KMS-11 (cell line): ENCODE data around the gene HIF1AN.

Experiments
- H2AFZ ChIP-seq: fragments of 200-600 bp; sonication (generic); 2 replicates; pipeline ENCODE4 v1.6.1; 2016; ENCODE audit warnings: antibody characterized with exemption, mixed run types, low read depth
- H3K27ac ChIP-seq: fragments of 200-600 bp; sonication (generic); 2 replicates; pipeline ENCODE4 v1.6.1; 2016; ENCODE audit warnings: mild to moderate bottlenecking, mixed run types
- H3K27me3 ChIP-seq: fragments of 200-600 bp; sonication (generic); 2 replicates; pipeline ENCODE4 v1.6.1; 2017; ENCODE audit warnings: mild to moderate bottlenecking, low read depth, mixed run types, moderate library complexity; ENCODE audit not compliant: insufficient read depth
- H3K36me3 ChIP-seq: fragments of 200-600 bp; sonication (generic); 2 replicates; pipeline ENCODE4 v1.6.1; 2017; ENCODE audit warnings: mild to moderate bottlenecking, mixed run types; ENCODE audit not compliant: insufficient read depth
- H3K4me1 ChIP-seq: fragments of 200-600 bp; sonication (generic); 2 replicates; pipeline ENCODE4 v1.6.1; 2016; ENCODE audit warnings: mild to moderate bottlenecking, low read depth, mixed run types; ENCODE audit not compliant: poor library complexity, severe bottlenecking
- H3K4me2 ChIP-seq: fragments of 200-600 bp; sonication (generic); 2 replicates; pipeline ENCODE4 v1.7.0; 2016; ENCODE audit warnings: mild to moderate bottlenecking, mixed run types
- H3K4me3 ChIP-seq: fragments of 200-600 bp; sonication (generic); IDR thresholded peaks from 2 replicates; pipeline ENCODE4 v1.6.1; 2017; ENCODE audit warnings: low read depth, low read length, mixed read lengths; ENCODE audit not compliant: insufficient read depth
- H3K79me2 ChIP-seq: fragments of 200-600 bp; sonication (generic); 2 replicates; pipeline ENCODE4 v1.6.1; 2016; ENCODE audit warnings: low read depth, mixed run types; ENCODE audit not compliant: insufficient read depth
- H3K9ac ChIP-seq: fragments of 200-600 bp; sonication (generic); 2 replicates; pipeline ENCODE4 v1.6.1; 2016; ENCODE audit warnings: mild to moderate bottlenecking, mixed run types
- H4K20me1 ChIP-seq: fragments of 200-600 bp; sonication (generic); 2 replicates; pipeline ENCODE4 v1.6.1; 2016; ENCODE audit warnings: mild to moderate bottlenecking, mixed run types; ENCODE audit not compliant: insufficient read depth
- TF ChIP-seq, protein P1 (sequence below): fragments of 200-600 bp; sonication (generic); conservative IDR thresholded peaks from 2 replicates; pipeline ENCODE4 v1.6.1; 2017; ENCODE audit warnings: low read depth, mild to moderate bottlenecking, antibody characterized with exemption, low read length, moderate library complexity, mixed read lengths

Gene HIF1AN

DNA sequence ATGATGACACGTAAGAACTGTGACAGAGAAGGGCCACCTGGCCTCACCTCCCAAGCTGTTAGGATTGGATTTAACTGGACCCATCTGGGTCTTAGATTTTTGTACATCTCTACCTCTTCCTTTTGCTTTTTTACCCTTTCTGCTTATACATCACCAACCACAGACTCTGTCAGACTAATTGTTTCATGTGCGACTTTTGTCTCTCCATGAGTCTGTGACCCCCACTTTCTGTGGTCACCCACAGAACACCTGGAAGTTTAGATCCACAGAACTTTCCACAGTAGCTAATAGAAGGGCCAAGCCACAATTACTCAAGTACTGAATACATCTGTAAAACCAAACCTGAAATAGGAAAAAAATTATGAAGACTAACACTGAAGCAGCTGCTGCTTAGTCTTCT is 39.2 kb upstream of the HIF1AN start:
- Histone ChIP-seq H3K4me3 (no peak overlapping the region), H3K27ac (no peak overlapping the region; the same call in 1 of the 2 replicates), H3K4me1 (peaks cover 36% of the 10 kb centered on the region), H3K36me3 (no peaks in the 10 kb centered on the region), H2AFZ (no peak overlapping the region), H3K9ac (no peak overlapping the region), H3K79me2 (no peaks in the 10 kb centered on the region), H3K27me3 (no peaks in the 10 kb centered on the region), H3K4me2 (peak overlapping the region; percentile 31; the same call in 1 of the 2 replicates), H4K20me1 (no peaks in the 10 kb centered on the region)
- TF ChIP-seq, protein P1, sequence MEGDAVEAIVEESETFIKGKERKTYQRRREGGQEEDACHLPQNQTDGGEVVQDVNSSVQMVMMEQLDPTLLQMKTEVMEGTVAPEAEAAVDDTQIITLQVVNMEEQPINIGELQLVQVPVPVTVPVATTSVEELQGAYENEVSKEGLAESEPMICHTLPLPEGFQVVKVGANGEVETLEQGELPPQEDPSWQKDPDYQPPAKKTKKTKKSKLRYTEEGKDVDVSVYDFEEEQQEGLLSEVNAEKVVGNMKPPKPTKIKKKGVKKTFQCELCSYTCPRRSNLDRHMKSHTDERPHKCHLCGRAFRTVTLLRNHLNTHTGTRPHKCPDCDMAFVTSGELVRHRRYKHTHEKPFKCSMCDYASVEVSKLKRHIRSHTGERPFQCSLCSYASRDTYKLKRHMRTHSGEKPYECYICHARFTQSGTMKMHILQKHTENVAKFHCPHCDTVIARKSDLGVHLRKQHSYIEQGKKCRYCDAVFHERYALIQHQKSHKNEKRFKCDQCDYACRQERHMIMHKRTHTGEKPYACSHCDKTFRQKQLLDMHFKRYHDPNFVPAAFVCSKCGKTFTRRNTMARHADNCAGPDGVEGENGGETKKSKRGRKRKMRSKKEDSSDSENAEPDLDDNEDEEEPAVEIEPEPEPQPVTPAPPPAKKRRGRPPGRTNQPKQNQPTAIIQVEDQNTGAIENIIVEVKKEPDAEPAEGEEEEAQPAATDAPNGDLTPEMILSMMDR, result no peak

DNA sequence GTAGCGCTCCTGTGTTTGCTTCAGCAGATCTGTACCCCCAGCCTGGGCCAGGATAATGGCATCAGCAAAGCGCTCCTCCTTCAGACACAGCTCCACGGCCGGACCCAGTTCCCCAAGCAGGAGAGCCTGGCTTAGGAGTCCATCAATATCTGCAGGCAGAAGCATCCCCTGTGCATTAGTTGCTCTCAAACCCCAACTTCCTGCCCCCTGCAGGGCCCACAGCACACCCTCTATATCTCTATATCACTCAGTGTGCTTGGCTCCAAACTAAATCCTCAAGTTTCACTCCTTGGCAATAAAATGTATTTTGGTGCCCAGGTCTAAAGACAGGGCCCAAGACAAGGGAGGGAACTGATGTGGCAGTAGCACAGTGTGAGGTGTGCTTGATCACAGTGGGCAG is 37.7 kb upstream of the HIF1AN start:
- no peak overlapping the region for H3K27ac ChIP-seq
- H3K36me3 ChIP-seq, result no peaks in the 10 kb centered on the region
- H3K4me1 ChIP-seq, result peaks cover 36% of the 10 kb centered on the region
- TF ChIP-seq, protein P1, result no peak
- H3K4me2 ChIP-seq, result no peak overlapping the region
- H3K9ac ChIP-seq, result no peak overlapping the region
- no peak overlapping the region for H3K4me3 ChIP-seq
- no peaks in the 10 kb centered on the region for H3K79me2 ChIP-seq
- H2AFZ ChIP-seq, result no peak overlapping the region
- no peaks in the 10 kb centered on the region for H3K27me3 ChIP-seq
- H4K20me1 ChIP-seq, result no peaks in the 10 kb centered on the region

DNA sequence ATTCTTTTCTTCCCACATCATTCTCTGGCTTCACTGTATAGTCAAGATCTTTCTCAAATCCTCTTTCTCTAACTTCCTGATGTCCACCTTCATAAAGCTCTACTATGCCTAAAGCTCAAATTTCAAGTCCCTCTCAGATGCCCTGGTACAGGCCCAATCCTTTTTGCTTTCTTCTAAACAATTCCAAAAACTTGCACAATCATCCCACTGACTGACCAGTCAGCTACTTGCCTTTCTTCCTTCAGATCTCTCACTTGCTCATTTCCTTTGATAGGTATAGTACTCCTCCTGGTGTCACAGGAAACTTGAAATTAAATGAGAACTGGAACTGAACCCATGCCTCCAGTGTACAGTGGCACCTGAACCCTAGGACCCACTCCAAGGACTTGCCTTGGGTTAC is 34.3 kb upstream of the HIF1AN start:
- TF ChIP-seq, protein P1, result no peak
- no peaks in the 10 kb centered on the region for H3K36me3 ChIP-seq
- H2AFZ ChIP-seq, result no peak overlapping the region
- no peaks in the 10 kb centered on the region for H4K20me1 ChIP-seq
- H3K9ac ChIP-seq, result no peak overlapping the region
- no peaks in the 10 kb centered on the region for H3K27me3 ChIP-seq
- no peak overlapping the region for H3K4me2 ChIP-seq
- no peak overlapping the region for H3K4me3 ChIP-seq
- H3K4me1 ChIP-seq, result peaks cover 19% of the 10 kb centered on the region
- no peaks in the 10 kb centered on the region for H3K79me2 ChIP-seq
- H3K27ac ChIP-seq, result no peak overlapping the region

DNA sequence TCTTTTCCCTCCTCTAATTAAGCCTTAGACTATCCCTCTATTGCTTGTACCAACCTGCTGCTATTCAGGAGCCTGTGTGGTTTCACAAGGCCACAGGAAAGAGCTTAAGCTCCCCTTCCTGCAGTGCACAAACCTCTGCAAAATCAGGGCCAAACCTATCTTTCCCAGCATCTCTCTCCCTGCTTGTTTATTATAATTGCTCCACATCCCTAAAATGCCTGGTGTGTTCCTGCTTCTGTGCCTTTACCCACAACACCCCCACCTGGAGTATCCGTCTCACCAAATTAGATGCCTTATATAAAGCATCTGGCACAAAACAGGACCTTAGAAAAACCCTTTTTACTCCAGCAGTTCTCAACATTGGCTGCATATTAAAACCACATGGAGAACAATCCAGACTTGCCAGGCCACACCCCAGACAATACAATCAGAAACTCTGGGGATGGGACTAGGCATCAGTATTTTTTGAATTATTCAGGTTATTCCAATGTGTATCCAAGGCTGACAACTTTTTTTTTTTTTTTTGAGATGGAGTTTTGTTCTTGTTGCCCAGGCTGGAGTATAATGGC is 32.7 kb upstream of the HIF1AN start:
- Histone ChIP-seq H3K79me2 (no peaks in the 10 kb centered on the region), H3K4me2 (no peak overlapping the region), H3K9ac (no peak overlapping the region), H2AFZ (no peak overlapping the region), H4K20me1 (no peaks in the 10 kb centered on the region), H3K4me3 (no peak overlapping the region), H3K4me1 (peaks cover 5% of the 10 kb centered on the region), H3K27ac (no peak overlapping the region), H3K36me3 (no peaks in the 10 kb centered on the region), H3K27me3 (no peaks in the 10 kb centered on the region)
- TF ChIP-seq, protein P1, result no peak
